Measurements from ENCODE around the gene GPBP1.
"Not testable (repeated sequence)": the region's sequence is repeated elsewhere in the genome, so short reads cannot be mapped to it uniquely, and the experiment has no call there.

Gene GPBP1

DNA sequence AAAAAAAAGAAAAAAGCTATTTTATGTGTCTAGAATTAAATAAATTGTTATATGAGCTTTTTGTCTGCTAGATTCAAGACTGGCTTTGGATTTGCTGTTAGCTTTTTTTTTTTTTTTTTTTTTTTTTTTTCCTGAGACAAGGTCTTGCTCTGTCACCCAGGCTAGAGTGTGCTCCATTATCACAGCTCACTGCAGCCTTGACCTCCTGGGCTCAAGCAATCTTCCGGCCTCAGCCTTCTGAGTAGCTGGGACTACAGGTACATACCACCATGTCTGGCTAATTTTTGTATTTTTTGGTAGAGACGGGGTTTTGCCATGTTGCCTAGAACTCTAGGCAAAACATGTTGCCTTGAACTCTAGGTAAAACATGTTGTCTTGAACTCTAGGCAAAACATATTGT lies 16.7 kb downstream of the GPBP1 start:
- H3K27ac ChIP-seq (ENCODE audit: poor library complexity, severe bottlenecking), result no peak overlapping the region
- no peak for ATAC-seq (ENCODE audit: low read depth)
- no peak overlapping the region for H3K4me3 ChIP-seq (ENCODE audit: severe bottlenecking)
- TF ChIP-seq, protein P1, sequence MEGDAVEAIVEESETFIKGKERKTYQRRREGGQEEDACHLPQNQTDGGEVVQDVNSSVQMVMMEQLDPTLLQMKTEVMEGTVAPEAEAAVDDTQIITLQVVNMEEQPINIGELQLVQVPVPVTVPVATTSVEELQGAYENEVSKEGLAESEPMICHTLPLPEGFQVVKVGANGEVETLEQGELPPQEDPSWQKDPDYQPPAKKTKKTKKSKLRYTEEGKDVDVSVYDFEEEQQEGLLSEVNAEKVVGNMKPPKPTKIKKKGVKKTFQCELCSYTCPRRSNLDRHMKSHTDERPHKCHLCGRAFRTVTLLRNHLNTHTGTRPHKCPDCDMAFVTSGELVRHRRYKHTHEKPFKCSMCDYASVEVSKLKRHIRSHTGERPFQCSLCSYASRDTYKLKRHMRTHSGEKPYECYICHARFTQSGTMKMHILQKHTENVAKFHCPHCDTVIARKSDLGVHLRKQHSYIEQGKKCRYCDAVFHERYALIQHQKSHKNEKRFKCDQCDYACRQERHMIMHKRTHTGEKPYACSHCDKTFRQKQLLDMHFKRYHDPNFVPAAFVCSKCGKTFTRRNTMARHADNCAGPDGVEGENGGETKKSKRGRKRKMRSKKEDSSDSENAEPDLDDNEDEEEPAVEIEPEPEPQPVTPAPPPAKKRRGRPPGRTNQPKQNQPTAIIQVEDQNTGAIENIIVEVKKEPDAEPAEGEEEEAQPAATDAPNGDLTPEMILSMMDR (IDR thresholded peaks at IDR 0.05; ENCODE audit: poor library complexity, severe bottlenecking), result no peak
- no peak for DNase-seq (ENCODE audit: low spot score)
- H3K36me3 ChIP-seq (ENCODE audit: low read depth), result peaks cover 37% of the 10 kb centered on the region
- no peaks in the 10 kb centered on the region for H3K27me3 ChIP-seq (ENCODE audit: insufficient read depth, poor library complexity, severe bottlenecking)
- no peaks in the 10 kb centered on the region for H3K4me1 ChIP-seq (ENCODE audit: insufficient read depth, poor library complexity, severe bottlenecking)
- no peaks in the 10 kb centered on the region for H3K9me3 ChIP-seq (ENCODE audit: severe bottlenecking)

DNA sequence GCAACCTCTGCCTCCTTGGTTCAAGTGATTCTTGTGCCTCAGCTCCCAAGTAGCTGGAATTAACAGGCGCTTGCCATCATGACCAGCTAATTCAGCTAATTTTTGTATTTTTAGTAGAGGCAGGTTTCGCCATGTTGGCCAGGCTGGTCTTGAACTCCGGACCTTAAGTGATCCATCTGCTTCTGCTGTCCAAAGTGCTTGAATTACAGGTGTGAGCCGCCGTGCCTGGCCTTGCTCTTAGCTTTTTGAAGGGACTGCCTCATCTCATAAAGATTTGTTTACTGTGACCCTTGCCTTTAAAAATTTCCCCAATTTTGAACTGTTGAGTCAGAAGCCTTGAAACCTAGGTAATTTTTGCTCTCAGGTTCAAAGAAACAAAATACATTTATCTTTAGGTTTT lies 17.3 kb downstream of the GPBP1 start:
- ATAC-seq (ENCODE audit: low read depth) (no peak), DNase-seq (ENCODE audit: low spot score) (no peak)
- TF ChIP-seq, protein P1 (IDR thresholded peaks at IDR 0.05; ENCODE audit: poor library complexity, severe bottlenecking), result no peak
- H3K27me3 ChIP-seq (ENCODE audit: insufficient read depth, poor library complexity, severe bottlenecking), result no peaks in the 10 kb centered on the region
- H3K36me3 ChIP-seq (ENCODE audit: low read depth), result peaks cover 40% of the 10 kb centered on the region
- no peaks in the 10 kb centered on the region for H3K9me3 ChIP-seq (ENCODE audit: severe bottlenecking)
- no peaks in the 10 kb centered on the region for H3K4me1 ChIP-seq (ENCODE audit: insufficient read depth, poor library complexity, severe bottlenecking)
- no peak overlapping the region for H3K4me3 ChIP-seq (ENCODE audit: severe bottlenecking)
- H3K27ac ChIP-seq (ENCODE audit: poor library complexity, severe bottlenecking), result no peak overlapping the region

DNA sequence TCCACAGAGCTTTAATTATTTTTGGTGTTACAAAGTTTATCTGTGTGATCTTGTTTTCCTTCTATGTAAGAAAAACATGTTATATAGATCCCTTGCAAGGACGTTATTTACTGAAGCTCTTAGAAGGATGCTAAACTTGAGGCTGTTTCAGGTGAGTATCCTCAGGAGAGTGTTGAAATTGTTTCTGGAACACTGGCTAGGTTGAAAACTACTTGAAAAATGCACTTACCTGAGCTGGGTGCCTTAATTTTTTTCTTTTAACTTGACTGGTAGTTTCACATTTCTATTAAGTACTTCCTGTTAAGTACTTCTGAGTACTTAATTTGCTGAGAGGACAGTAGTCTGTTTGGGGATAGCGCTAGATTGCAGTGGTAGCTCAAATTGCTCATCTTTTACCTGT lies 18.1 kb downstream of the GPBP1 start:
- Histone ChIP-seq H3K9me3 (ENCODE audit: severe bottlenecking) (no peaks in the 10 kb centered on the region), H3K4me1 (ENCODE audit: insufficient read depth, poor library complexity, severe bottlenecking) (no peaks in the 10 kb centered on the region), H3K4me3 (ENCODE audit: severe bottlenecking) (no peak overlapping the region), H3K27ac (ENCODE audit: poor library complexity, severe bottlenecking) (no peak overlapping the region), H3K27me3 (ENCODE audit: insufficient read depth, poor library complexity, severe bottlenecking) (no peaks in the 10 kb centered on the region), H3K36me3 (ENCODE audit: low read depth) (peaks cover 48% of the 10 kb centered on the region)
- TF ChIP-seq, protein P1 (IDR thresholded peaks at IDR 0.05; ENCODE audit: poor library complexity, severe bottlenecking), result no peak
- DNase-seq (ENCODE audit: low spot score), result no peak
- no peak for ATAC-seq (ENCODE audit: low read depth)

DNA sequence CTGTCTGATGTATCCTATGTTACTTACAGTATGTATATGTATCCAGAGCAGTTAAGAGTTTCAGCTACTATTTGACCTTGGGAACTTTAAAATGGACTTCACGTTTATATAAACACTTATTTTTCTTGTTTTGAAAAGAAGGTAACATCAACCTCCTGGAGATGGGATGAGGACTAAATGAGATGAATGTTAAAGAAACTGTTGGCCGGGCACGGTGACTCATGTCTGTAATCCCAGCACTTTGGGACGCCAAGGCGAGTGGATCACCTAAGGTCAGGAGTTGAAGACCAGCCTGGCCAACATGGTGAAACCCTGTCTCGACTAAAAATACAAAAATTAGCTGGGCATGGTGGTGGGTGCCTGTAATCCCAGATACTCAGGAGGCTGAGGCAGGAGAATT lies 19.0 kb downstream of the GPBP1 start:
- H3K4me1 ChIP-seq (ENCODE audit: insufficient read depth, poor library complexity, severe bottlenecking); H3K27ac ChIP-seq (ENCODE audit: poor library complexity, severe bottlenecking); H3K4me3 ChIP-seq (ENCODE audit: severe bottlenecking); ATAC-seq (ENCODE audit: low read depth); DNase-seq (ENCODE audit: low spot score); H3K9me3 ChIP-seq (ENCODE audit: severe bottlenecking); H3K27me3 ChIP-seq (ENCODE audit: insufficient read depth, poor library complexity, severe bottlenecking): not testable (repeated sequence)
- H3K36me3 ChIP-seq (ENCODE audit: low read depth), result peaks cover 42% of the 10 kb centered on the region

DNA sequence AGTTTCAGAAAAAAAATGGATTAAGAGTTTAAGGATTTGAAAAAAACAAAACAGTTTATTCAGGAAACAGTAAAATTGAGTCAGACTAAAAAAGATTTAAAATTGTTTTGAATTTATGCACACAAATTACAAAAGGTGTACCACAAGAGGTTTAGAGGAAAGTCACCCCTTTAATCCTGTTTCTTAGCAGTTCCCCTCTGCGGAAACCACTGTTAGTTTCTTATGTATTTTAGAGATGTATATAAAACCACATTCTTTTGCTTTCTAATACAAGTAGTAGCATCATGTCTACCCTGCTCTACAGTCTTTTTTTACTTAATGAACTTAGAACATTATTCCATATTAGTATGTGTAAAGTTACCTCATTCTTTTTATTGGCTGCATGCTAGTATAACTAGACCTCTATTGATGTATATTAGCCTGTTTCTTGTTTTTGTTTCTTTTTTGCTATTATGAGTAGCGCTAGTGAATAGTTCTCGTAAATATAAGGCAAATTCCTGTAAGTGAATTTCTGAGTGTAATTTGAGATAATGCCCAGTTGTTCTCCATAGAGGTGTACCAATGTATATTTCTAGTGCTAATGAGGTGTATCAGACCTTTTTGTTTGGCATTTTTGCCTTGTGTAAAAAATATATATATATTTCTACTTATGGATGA lies 20.0 kb downstream of the GPBP1 start:
- Histone ChIP-seq H3K27me3 (ENCODE audit: insufficient read depth, poor library complexity, severe bottlenecking) (no peaks in the 10 kb centered on the region), H3K4me3 (ENCODE audit: severe bottlenecking) (no peak overlapping the region), H3K27ac (ENCODE audit: poor library complexity, severe bottlenecking) (no peak overlapping the region), H3K9me3 (ENCODE audit: severe bottlenecking) (no peaks in the 10 kb centered on the region), H3K4me1 (ENCODE audit: insufficient read depth, poor library complexity, severe bottlenecking) (peaks cover 3% of the 10 kb centered on the region), H3K36me3 (ENCODE audit: low read depth) (peaks cover 43% of the 10 kb centered on the region)
- TF ChIP-seq, protein P1 (IDR thresholded peaks at IDR 0.05; ENCODE audit: poor library complexity, severe bottlenecking), result no peak
- DNase-seq (ENCODE audit: low spot score), result no peak
- no peak for ATAC-seq (ENCODE audit: low read depth)

Data from RWPE2 (cell line).